ENCODE measurements around the gene TTLL9.
"Not testable (repeated sequence)": the region's sequence is repeated elsewhere in the genome, so short reads cannot be mapped to it uniquely, and the experiment has no call there.

The TTLL9 gene

GRCh38 chr20:31918466-31919105, 48.2 kb downstream of the TTLL9 start:
- no peak for DNase-seq (ENCODE audit: low spot score)

GRCh38 chr20:31919410-31920155, 49.1 kb downstream of the TTLL9 start:
- no peak for DNase-seq (ENCODE audit: low spot score)

GRCh38 chr20:31920275-31920855, 49.9 kb downstream of the TTLL9 start:
- DNase-seq (ENCODE audit: low spot score), result no peak

GRCh38 chr20:31921480-31921879, 51.0 kb downstream of the TTLL9 start:
- DNase-seq (ENCODE audit: low spot score), result not testable (repeated sequence)

GRCh38 chr20:31922181-31922580, 51.7 kb downstream of the TTLL9 start:
- no peak for DNase-seq (ENCODE audit: low spot score)

GRCh38 chr20:31922588-31922987, 52.2 kb downstream of the TTLL9 start:
- no peak for DNase-seq (ENCODE audit: low spot score)

- no peak for DNase-seq (ENCODE audit: low spot score)
Observed at GRCh38 chr20:31923388-31924331, 53.2 kb downstream of the TTLL9 start.

- no peak for DNase-seq (ENCODE audit: low spot score)
Observed at GRCh38 chr20:31924561-31924960, 54.1 kb downstream of the TTLL9 start.

- no peak for DNase-seq (ENCODE audit: low spot score)
Observed at GRCh38 chr20:31925631-31926030, 55.2 kb downstream of the TTLL9 start.

- DNase-seq (ENCODE audit: low spot score), result no peak
Observed at GRCh38 chr20:31926493-31926892, 56.1 kb downstream of the TTLL9 start.

- DNase-seq (ENCODE audit: low spot score), result no peak
Observed at GRCh38 chr20:31927627-31928159, 57.3 kb downstream of the TTLL9 start.

- not testable (repeated sequence) for DNase-seq (ENCODE audit: low spot score)
Observed at GRCh38 chr20:31929631-31930030, 59.2 kb downstream of the TTLL9 start.

GRCh38 chr20:31930779-31931178, 60.3 kb downstream of the TTLL9 start:
- DNase-seq (ENCODE audit: low spot score), result no peak

- DNase-seq (ENCODE audit: low spot score), result no peak
Observed at GRCh38 chr20:31933698-31934097, 63.3 kb downstream of the TTLL9 start.

- DNase-seq (ENCODE audit: low spot score), result no peak
Observed at GRCh38 chr20:31934491-31934890, 64.1 kb downstream of the TTLL9 start.

- DNase-seq (ENCODE audit: low spot score), result no peak
Observed at GRCh38 chr20:31934968-31935764, 64.7 kb downstream of the TTLL9 start.

- no peak for DNase-seq (ENCODE audit: low spot score)
Observed at GRCh38 chr20:31936420-31936819, 66.0 kb downstream of the TTLL9 start.

GRCh38 chr20:31937820-31938219, 67.4 kb downstream of the TTLL9 start:
- no peak for DNase-seq (ENCODE audit: low spot score)

GRCh38 chr20:31939661-31940060, 69.2 kb downstream of the TTLL9 start:
- no peak for DNase-seq (ENCODE audit: low spot score)

- no peak for DNase-seq (ENCODE audit: low spot score)
Observed at GRCh38 chr20:31943052-31943471, 72.6 kb downstream of the TTLL9 start.

GRCh38 chr20:31945319-31945718, 74.9 kb downstream of the TTLL9 start:
- DNase-seq (ENCODE audit: low spot score), result no peak

All from AG08395 (cell line).